ENCODE measurements around the gene ARHGAP6.

- TF ChIP-seq GLIS3 (CRISPR knock-in tag; IDR thresholded peaks at IDR 0.05) (no peak), ZNF565 (CRISPR knock-in tag; conservative IDR thresholded peaks at IDR 0.05; ENCODE audit: low read depth) (no peak), PATZ1 (CRISPR knock-in tag; IDR thresholded peaks at IDR 0.05; ENCODE audit: borderline replicate concordance) (no peak), ZNF70 (CRISPR knock-in tag; IDR thresholded peaks at IDR 0.05) (no peak), CSDC2 (CRISPR knock-in tag; IDR thresholded peaks at IDR 0.05) (no peak), POU6F1 (CRISPR knock-in tag; IDR thresholded peaks at IDR 0.05; ENCODE audit: borderline replicate concordance, low read depth) (no peak), PPARA (CRISPR knock-in tag; IDR thresholded peaks at IDR 0.05; ENCODE audit: borderline replicate concordance) (no peak), ZFP30 (CRISPR knock-in tag; IDR thresholded peaks at IDR 0.05) (no peak), ZNF8 (CRISPR knock-in tag; IDR thresholded peaks at IDR 0.05) (no peak), ZFP3 (CRISPR knock-in tag; IDR thresholded peaks at IDR 0.05) (no peak), ARNTL (CRISPR knock-in tag; IDR thresholded peaks at IDR 0.05; ENCODE audit: borderline replicate concordance, low read depth) (no peak)
- TF ChIP-seq, protein P1, sequence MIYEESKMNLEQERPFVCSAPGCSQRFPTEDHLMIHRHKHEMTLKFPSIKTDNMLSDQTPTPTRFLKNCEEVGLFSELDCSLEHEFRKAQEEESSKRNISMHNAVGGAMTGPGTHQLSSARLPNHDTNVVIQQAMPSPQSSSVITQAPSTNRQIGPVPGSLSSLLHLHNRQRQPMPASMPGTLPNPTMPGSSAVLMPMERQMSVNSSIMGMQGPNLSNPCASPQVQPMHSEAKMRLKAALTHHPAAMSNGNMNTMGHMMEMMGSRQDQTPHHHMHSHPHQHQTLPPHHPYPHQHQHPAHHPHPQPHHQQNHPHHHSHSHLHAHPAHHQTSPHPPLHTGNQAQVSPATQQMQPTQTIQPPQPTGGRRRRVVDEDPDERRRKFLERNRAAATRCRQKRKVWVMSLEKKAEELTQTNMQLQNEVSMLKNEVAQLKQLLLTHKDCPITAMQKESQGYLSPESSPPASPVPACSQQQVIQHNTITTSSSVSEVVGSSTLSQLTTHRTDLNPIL (CRISPR knock-in tag; IDR thresholded peaks at IDR 0.05; ENCODE audit: low read depth), result no peak
These were observed 444 bp upstream of the ARHGAP6 start for GRCh38 chrX:11666164-11666563.
